B cell (primary cell): ENCODE results near the gene TARBP2. TPM values are rescaled to one million over a fixed set of nuclear protein-coding genes. Genes with fewer than 3 reads are reported as not detected.
"Not testable (repeated sequence)": the region's sequence is repeated elsewhere in the genome, so short reads cannot be mapped to it uniquely, and the experiment has no call there.

ENCODE experiments used
- ATAC-seq: fragments of 200-7000 bp; cut with Tn5 transposase; one replicate; pipeline ENCODE4 v1.10.0; 2021; ENCODE audit warnings: low read depth, mild to moderate bottlenecking, moderate number of reproducible peaks, moderate library complexity
- CTCF ChIA-PET: fragments of 350-600 bp; sonication (Branson Sonifier 250); formaldehyde crosslinking; loops from one replicate; lab custom pipeline; 2021; ENCODE audit warnings: antibody characterized with exemption, inconsistent platforms; lab: Charles Lee
- POLR2A ChIA-PET: fragments of 350-600 bp; sonication (Branson Sonifier 250); formaldehyde crosslinking; loops from one replicate; lab custom pipeline; 2021; ENCODE audit warnings: antibody characterized with exemption; lab: Charles Lee
- DNase-seq: peaks from one replicate; pipeline ENCODE4 v3.0.0; 2013
- H2AFZ ChIP-seq: 2 replicates; pipeline ENCODE4 v1.6.1; 2012; ENCODE audit warnings: mild to moderate bottlenecking, low read depth, low read length; ENCODE audit not compliant: insufficient read depth, poor library complexity, severe bottlenecking
- H3K27ac ChIP-seq, 2 donors: 1 replicate in 1 of 2; 2 replicates in 1 of 2; pipeline ENCODE4 v1.5.1; 2012 to 2013; ENCODE audit warnings: low read length in 2 of 2, mild to moderate bottlenecking in 2 of 2, moderate library complexity in 1 of 2
- H3K27me3 ChIP-seq, 4 experiments: fragments of 200-600 bp in 1 of 4; sonication (generic) in 1 of 4; replicated peaks in 1 of 4; 1 replicate in 2 of 4; 2 replicates in 2 of 4; pipeline versions ENCODE4 v1.6.1 to v1.7.0; 2013 to 2016; ENCODE audit warnings: low read length in 3 of 4, mild to moderate bottlenecking in 2 of 4, mixed read lengths in 1 of 4, moderate library complexity in 1 of 4; ENCODE audit not compliant: insufficient read depth in 4 of 4, control insufficient read depth in 3 of 4; ENCODE audit errors: control extremely low read depth in 1 of 4
- H3K36me3 ChIP-seq, 2 experiments: replicated peaks in 1 of 2; 1 replicate in 1 of 2; 2 replicates in 1 of 2; pipeline versions ENCODE4 v1.6.1 to v1.7.1; 2013; ENCODE audit warnings: low read length in 1 of 2; ENCODE audit not compliant: insufficient read depth in 2 of 2, control insufficient read depth in 1 of 2; ENCODE audit errors: control extremely low read depth in 1 of 2, extremely low read depth in 1 of 2
- H3K4me1 ChIP-seq, 2 donors: fragments of 200-600 bp in 1 of 2; sonication (generic) in 1 of 2; 1 replicate in 1 of 2; 2 replicates in 1 of 2; pipeline versions ENCODE4 v1.5.1 to v1.6.1; 2013 to 2017; ENCODE audit warnings: low read length in 2 of 2; ENCODE audit not compliant: control insufficient read depth in 2 of 2, insufficient read depth in 2 of 2
- H3K4me2 ChIP-seq: replicated peaks from 2 replicates; pipeline ENCODE3; 2012; ENCODE audit warnings: mild to moderate bottlenecking, low read depth, low read length; ENCODE audit not compliant: poor library complexity, severe bottlenecking
- H3K4me3 ChIP-seq, 5 experiments: fragments of 200-600 bp in 1 of 5; sonication (generic) in 1 of 5; 1 replicate in 3 of 5; 2 replicates in 2 of 5; pipeline versions ENCODE4 v1.5.1 to v1.7.0; 2011 to 2016; ENCODE audit warnings: low read length in 4 of 5, mild to moderate bottlenecking in 4 of 5, low read depth in 2 of 5, control low read depth in 1 of 5, moderate library complexity in 1 of 5; ENCODE audit not compliant: insufficient read depth in 1 of 5; ENCODE audit errors: control extremely low read depth in 1 of 5, extremely low read depth in 1 of 5
- H3K79me2 ChIP-seq: fragments of 200-600 bp; sonication (generic); one replicate; pipeline ENCODE4 v1.6.0; 2016; ENCODE audit warnings: low read length; ENCODE audit not compliant: control insufficient read depth, insufficient read depth
- H3K9ac ChIP-seq: fragments of 200-600 bp; sonication (generic); 2 replicates; pipeline ENCODE4 v1.6.1; 2017; ENCODE audit warnings: mild to moderate bottlenecking, low read length, moderate library complexity
- H3K9me3 ChIP-seq, 3 donors: one replicate each; pipeline versions ENCODE4 v1.6.1 to v1.7.1; 2013; ENCODE audit warnings: low read length in 2 of 3; ENCODE audit not compliant: control insufficient read depth in 2 of 3, insufficient read depth in 1 of 3; ENCODE audit errors: control extremely low read depth in 1 of 3
- H4K20me1 ChIP-seq: 2 replicates; pipeline ENCODE4 v1.6.0; 2012; ENCODE audit warnings: mild to moderate bottlenecking, low read length; ENCODE audit not compliant: insufficient read depth, control insufficient read depth, poor library complexity, severe bottlenecking
- H3K27ac Mint-ChIP-seq: one replicate; pipeline ENCODE4 v1.8.0; 2021; ENCODE audit warnings: mixed read lengths
- H3K27me3 Mint-ChIP-seq: one replicate; pipeline ENCODE4 v1.8.0; 2021; ENCODE audit warnings: mixed read lengths
- H3K4me1 Mint-ChIP-seq: one replicate; pipeline ENCODE4 v1.8.0; 2021; ENCODE audit warnings: mixed read lengths
- H3K4me3 Mint-ChIP-seq: one replicate; pipeline ENCODE4 v1.8.0; 2021; ENCODE audit warnings: mixed read lengths
- H3K9me3 Mint-ChIP-seq: one replicate; pipeline ENCODE4 v1.8.0; 2022; ENCODE audit warnings: mixed read lengths; ENCODE audit not compliant: insufficient read depth
- CTCF ChIP-seq: fragments of 200-600 bp; IDR thresholded peaks from one replicate; pipeline ENCODE4 v1.8.0; 2022; ENCODE audit warnings: antibody characterized with exemption, mild to moderate bottlenecking
- EZH2 ChIP-seq: IDR thresholded peaks from 2 replicates; pipeline ENCODE4 v1.6.1; 2012; ENCODE audit warnings: borderline replicate concordance, low read depth, mild to moderate bottlenecking, moderate library complexity, low read length; ENCODE audit not compliant: insufficient read depth, poor library complexity, severe bottlenecking
- WGBS: methylation state at CpG from one replicate; pipeline ENCODE4 v1.1.5; 2013; ENCODE audit warnings: missing lambda C conversion rate; ENCODE audit not compliant: insufficient coverage; 5-methylcytosine and 5-hydroxymethylcytosine counted together
- intact Hi-C: fragments of 100-400 bp; cut with micrococcal nuclease; formaldehyde crosslinking; loops from one replicate; pipeline ENCODE4 v1.10.0; 2022
- polyA plus RNA-seq: library from polyadenylated mRNA; depleted of rRNA; stranded (reverse); fragments of >200 nt; gene quantifications from 2 replicates; pipeline ENCODE4 v1.2.3, GENCODE V29; 2012
- total RNA-seq, 2 donors: library from RNA; stranded (reverse); fragments of 120-200 nt in 1 of 2; gene quantifications; 1 replicate in 1 of 2; 2 replicates in 1 of 2; pipeline versions ENCODE4 v1.2.3 to v1.2.4, GENCODE V29; 2013 to 2022

The TARBP2 gene
- total and polyA plus RNA-seq, 2 donors (not counting 1 experiment from before 2014, with no cell fraction given), result 41.6 to 47.2 TPM

- H3K4me3 ChIP-seq, H3K27me3 ChIP-seq, DNase-seq, H3K4me2 ChIP-seq, H3K9me3 Mint-ChIP-seq, H3K27ac ChIP-seq, H3K27ac Mint-ChIP-seq, H4K20me1 ChIP-seq, H3K4me1 Mint-ChIP-seq, H3K9me3 ChIP-seq, H2AFZ ChIP-seq, H3K9ac ChIP-seq, H3K4me1 ChIP-seq, H3K79me2 ChIP-seq, intact Hi-C loops, H3K4me3 Mint-ChIP-seq, ATAC-seq, H3K27me3 Mint-ChIP-seq, POLR2A ChIA-PET: not testable (repeated sequence)
- CTCF ChIA-PET, result interaction anchor here (1.3 kb wide), 1 partner anchor 126 kb away, joined by 4 read pairs; the partner anchor contains the start of gene ATP5MC2
- H3K36me3 ChIP-seq, result peaks cover 0 to 32% of the 10 kb centered on the region in 2 experiments
- no CpG with 5 or more reads among the region's 8 CpGs for WGBS
These were observed 49.0 kb downstream of the TARBP2 start for GRCh38 chr12:53550131-53550530.

GRCh38 chr12:53550595-53550994 is 49.5 kb downstream of the TARBP2 start:
- Mint-ChIP-seq H3K9me3 (no peaks in the 10 kb centered on the region), H3K4me3 (no peak overlapping the region), H3K27me3 (no peaks in the 10 kb centered on the region), H3K27ac (no peak overlapping the region), H3K4me1 (no peaks in the 10 kb centered on the region)
- no peaks in the 10 kb centered on the region for H4K20me1 ChIP-seq
- ChIA-PET POLR2A (no interaction called here), CTCF (interaction anchor here (0.9 kb wide), 1 partner anchor 641 kb away, joined by 3 read pairs; no protein-coding TSS in a partner anchor)
- no peaks in the 10 kb centered on the region for H3K79me2 ChIP-seq
- H3K4me2 ChIP-seq, result no peak overlapping the region
- H2AFZ ChIP-seq, result no peak overlapping the region
- no peaks in the 10 kb centered on the region for H3K4me1 ChIP-seq
- no CpG with 5 or more reads among the region's 1 CpG for WGBS
- no peaks in the 10 kb centered on the region for H3K9me3 ChIP-seq
- H3K36me3 ChIP-seq, result peaks cover 0 to 32% of the 10 kb centered on the region in 2 experiments
- ATAC-seq (no peak), DNase-seq (no peak)
- intact Hi-C loops, result no loop called here
- H3K4me3 ChIP-seq, result no peak overlapping the region
- TF ChIP-seq CTCF (no peak), EZH2 (no peak)
- H3K27ac ChIP-seq, result no peak overlapping the region
- no peaks in the 10 kb centered on the region for H3K27me3 ChIP-seq
- H3K9ac ChIP-seq, result no peak overlapping the region
